GM21528 (cell line): ENCODE data around the gene USH1C.

Experiments used
- ATAC-seq: cut with Tn5 transposase; IDR thresholded peaks from one replicate; pipeline ENCODE4 v1.9.1; 2021; ENCODE audit warnings: mild to moderate bottlenecking, moderate library complexity; ENCODE audit not compliant: unreplicated experiment, low FRiP score

Gene USH1C

DNA sequence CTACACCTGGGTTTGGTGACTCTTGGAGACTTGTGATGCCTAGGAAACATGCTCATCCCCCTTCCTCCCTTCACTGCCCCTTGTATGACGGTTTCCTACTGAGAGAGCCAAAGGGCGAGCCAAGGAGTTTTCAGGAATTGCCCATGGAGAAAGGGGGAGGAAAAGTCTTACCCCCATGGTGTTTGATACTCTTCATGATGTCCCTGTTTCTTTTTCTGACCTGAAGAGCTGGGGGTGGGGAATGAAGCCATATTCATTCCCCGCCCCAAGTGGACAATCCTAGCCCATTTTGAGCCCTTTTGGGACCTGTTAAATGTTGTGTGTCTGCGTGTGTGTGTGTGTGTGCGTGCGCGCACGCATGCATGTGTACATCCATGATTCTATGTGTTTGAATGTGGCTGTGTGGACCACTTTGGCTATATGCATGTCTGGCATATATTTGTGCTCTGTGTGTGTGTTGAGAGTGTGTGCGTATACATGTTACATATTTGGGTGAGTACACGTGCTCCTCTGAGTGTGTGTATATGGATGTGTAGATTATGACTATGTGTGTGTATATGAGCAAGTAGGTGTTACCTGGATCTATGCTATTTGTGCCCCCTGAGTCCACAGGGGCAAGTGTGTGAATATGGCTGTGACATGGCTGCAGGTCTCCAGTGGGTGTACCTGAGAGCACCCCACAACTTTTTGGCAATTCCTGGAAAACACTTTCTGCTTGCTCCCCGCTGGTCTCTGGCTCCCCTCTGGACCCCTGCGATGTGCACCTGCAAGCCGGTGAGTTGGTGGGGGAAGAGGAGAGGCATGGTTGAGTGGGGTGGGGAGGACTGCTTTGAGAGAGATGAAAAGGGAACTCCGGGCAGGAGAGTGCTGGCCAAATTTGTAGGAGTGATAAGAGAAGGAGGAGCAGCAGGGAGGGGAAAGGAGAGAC lies 27.5 kb upstream of the USH1C start:
- ATAC-seq = no peak

GRCh38 chr11:17570034-17570433 lies 25.8 kb upstream of the USH1C start:
- ATAC-seq = no peak

GRCh38 chr11:17568944-17569343 lies 24.7 kb upstream of the USH1C start:
- ATAC-seq = no peak

- ATAC-seq = no peak
These were observed 20.4 kb upstream of the USH1C start for GRCh38 chr11:17564687-17565042.

- no peak for ATAC-seq
These were observed 19.9 kb upstream of the USH1C start for GRCh38 chr11:17563961-17564686.

DNA sequence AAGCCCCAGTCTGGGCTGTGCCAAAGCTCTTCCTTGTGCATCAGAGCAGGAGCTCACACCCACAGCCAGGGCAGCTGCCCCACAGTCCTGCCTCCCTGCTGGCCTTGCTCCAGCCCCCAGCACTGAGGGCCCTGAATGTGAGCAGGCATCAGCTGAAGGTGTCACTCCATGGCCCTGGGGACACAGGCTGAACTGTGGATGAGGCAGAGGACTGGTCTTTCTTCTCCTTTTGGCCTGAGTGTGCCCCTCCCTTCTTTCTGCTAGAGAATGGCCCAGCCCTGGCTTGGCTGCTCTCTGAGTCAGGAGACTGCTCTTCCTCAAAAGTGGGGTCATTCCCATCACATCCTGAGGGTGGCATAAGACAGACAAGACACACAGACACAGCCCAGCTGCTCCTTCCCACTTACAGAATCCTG lies 19.0 kb upstream of the USH1C start:
- no peak for ATAC-seq

DNA sequence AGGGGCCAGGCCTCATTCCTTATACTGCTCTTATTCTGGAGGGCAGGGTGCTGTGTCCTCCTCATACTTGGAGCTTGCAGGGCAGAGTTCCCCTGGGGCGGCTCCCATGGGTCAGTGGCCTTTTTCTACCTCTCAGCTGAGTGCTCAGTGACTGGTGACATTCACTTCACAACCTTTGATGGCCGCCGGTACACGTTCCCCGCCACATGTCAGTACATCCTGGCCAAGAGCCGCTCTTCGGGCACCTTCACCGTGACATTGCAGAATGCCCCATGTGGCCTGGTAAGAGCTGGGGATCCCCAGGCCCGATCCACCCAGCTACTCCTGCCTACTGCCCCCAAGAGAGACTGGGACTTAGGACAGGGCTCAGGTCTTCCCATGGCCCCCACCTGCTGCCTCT lies 17.3 kb upstream of the USH1C start:
- ATAC-seq = no peak

DNA sequence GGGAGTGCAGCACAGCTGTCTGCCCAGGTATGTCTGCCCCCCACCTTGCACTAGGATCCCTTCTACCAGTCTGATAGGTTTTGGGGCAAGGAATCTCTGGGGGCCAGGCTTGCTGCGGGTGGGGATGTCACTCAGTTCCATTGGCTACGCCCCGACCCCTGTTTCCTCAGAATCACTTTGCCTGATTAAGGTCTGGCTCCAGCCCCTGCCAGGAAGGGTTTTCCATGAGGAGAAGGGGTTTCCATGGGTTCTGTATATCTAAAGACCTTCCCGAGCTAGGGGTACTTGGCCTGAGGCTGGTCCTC lies 16.8 kb upstream of the USH1C start:
- no peak for ATAC-seq

- ATAC-seq = no peak
These were observed 16.3 kb upstream of the USH1C start for GRCh38 chr11:17560281-17561110.

- no peak for ATAC-seq
These were observed 15.3 kb upstream of the USH1C start for GRCh38 chr11:17559341-17560087.

GRCh38 chr11:17558916-17559315 lies 14.7 kb upstream of the USH1C start:
- no peak for ATAC-seq

DNA sequence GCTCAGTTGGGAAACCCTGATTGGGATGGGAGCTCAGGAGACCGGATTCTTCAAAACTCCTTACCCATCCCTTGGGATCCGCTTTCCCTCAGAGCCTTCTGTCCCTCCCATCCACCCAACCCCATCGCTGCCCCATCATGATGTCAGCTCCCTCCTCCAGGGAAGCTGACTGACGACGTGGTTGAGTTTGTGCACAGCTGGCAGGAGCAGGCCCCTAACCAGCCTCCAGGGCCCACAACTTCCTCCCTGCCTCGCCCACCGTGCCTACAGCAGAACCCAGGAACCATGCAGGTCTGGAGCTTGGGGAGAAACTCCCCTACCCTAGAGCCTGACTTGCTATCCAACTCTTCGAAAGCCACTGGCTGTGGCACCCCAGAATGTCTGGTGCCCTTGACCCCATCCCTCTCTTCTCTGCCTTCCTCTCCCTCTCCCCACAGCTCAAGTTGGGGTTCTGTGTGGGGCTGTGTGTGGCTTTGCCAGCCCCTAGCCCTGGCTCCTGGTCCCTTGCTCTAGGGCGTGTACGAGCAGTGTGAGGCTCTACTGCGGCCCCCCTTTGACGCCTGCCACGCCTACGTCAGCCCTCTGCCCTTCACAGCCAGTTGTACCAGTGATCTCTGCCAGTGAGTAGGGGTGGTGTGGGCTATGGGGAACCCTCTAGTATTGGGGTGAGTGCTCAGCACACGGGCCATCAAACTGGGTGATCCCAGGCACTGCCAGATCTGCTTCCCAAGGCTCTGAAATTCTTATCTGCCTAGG lies 14.0 kb upstream of the USH1C start:
- ATAC-seq = no peak

GRCh38 chr11:17556999-17557398 lies 12.8 kb upstream of the USH1C start:
- ATAC-seq = no peak

DNA sequence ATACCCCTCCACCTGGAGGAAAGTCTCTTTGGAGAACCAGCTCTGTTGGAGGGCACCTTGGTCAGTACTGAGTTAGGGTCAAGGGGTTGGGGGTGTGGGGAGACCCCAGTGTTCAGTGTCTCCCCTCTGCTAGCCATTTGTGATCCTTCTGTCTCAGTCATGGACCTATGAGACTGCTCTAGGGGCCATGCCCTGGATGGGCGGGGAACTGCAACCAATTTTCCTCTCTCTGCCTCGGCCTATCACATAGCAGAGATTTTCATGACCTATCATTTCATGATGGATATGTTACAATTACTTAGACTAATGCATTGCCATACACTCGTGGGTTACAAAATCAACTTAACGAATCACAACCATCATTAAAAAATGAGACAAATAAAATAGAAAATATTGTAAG lies 10.3 kb upstream of the USH1C start:
- ATAC-seq = no peak

DNA sequence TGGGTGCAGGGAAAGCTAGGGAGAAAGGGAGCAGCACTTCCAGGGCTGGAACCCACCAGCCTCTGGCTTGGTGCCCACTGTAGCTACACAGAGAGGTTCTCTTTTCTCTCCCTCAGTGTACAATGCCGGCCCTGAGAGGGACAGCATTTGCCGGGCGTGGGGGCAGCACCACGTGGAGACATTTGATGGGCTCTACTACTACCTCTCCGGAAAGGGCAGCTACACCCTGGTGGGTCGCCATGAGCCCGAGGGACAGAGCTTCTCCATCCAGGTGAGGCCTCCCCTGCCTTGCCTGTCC lies 9.0 kb upstream of the USH1C start:
- no peak for ATAC-seq

GRCh38 chr11:17552392-17553248 lies 8.4 kb upstream of the USH1C start:
- ATAC-seq = no peak

- ATAC-seq = no peak
These were observed 7.8 kb upstream of the USH1C start for GRCh38 chr11:17552041-17552355.

- no peak for ATAC-seq
These were observed 7.3 kb upstream of the USH1C start for GRCh38 chr11:17551347-17552040.
